GM23338 (cell line): ENCODE measurements around the gene ADAMTS14. TPM values are rescaled to one million over a fixed set of nuclear protein-coding genes. Genes with fewer than 3 reads are reported as not detected.

Experiments
- ATAC-seq: fragments of 200-7000 bp; cut with Tn5 transposase; 3 replicates; pipeline ENCODE4 v1.9.1; 2020
- DNase-seq: peaks from one replicate; pipeline ENCODE4 v3.0.0-alpha.2; 2015; ENCODE audit warnings: low spot score
- H2AFZ ChIP-seq: fragments of 200-600 bp; sonication (generic); 2 replicates; pipeline ENCODE4 v1.8.0; 2016; ENCODE audit warnings: antibody characterized with exemption, mild to moderate bottlenecking, moderate library complexity
- H3F3A ChIP-seq: fragments of 200-600 bp; sonication (generic); replicated peaks from 2 replicates; pipeline ENCODE4 v1.8.0; 2017; ENCODE audit warnings: antibody characterized with exemption, mixed run types, low read depth
- H3K27ac ChIP-seq: fragments of 200-600 bp; sonication (generic); 2 replicates; pipeline ENCODE4 v1.6.1; 2016; ENCODE audit warnings: low read depth
- H3K27me3 ChIP-seq: fragments of 200-600 bp; sonication (generic); 2 replicates; pipeline ENCODE4 v1.8.0; 2016; ENCODE audit warnings: mild to moderate bottlenecking, mixed run types, moderate library complexity; ENCODE audit not compliant: insufficient read depth
- H3K36me3 ChIP-seq: fragments of 200-600 bp; sonication (generic); 2 replicates; pipeline ENCODE4 v1.8.0; 2016; ENCODE audit warnings: mild to moderate bottlenecking; ENCODE audit not compliant: insufficient read depth
- H3K4me1 ChIP-seq: fragments of 200-600 bp; sonication (generic); 2 replicates; pipeline ENCODE4 v1.8.0; 2016; ENCODE audit warnings: mild to moderate bottlenecking, moderate library complexity; ENCODE audit not compliant: insufficient read depth
- H3K4me2 ChIP-seq: fragments of 200-600 bp; sonication (generic); 2 replicates; pipeline ENCODE4 v1.7.1; 2017; ENCODE audit warnings: mixed run types
- H3K4me3 ChIP-seq: fragments of 200-600 bp; sonication (generic); 2 replicates; pipeline ENCODE4 v1.6.1; 2016; ENCODE audit warnings: mixed run types
- H3K79me2 ChIP-seq: fragments of 200-600 bp; sonication (generic); replicated peaks from 2 replicates; pipeline ENCODE4 v1.8.0; 2017; ENCODE audit warnings: mild to moderate bottlenecking; ENCODE audit not compliant: insufficient read depth
- H3K9me2 ChIP-seq: fragments of 200-600 bp; sonication (generic); 2 replicates; pipeline ENCODE4 v1.8.0; 2017; ENCODE audit not compliant: insufficient read depth
- H4K20me1 ChIP-seq: fragments of 200-600 bp; sonication (generic); replicated peaks from 2 replicates; pipeline ENCODE4 v1.8.0; 2017; ENCODE audit warnings: mild to moderate bottlenecking; ENCODE audit not compliant: insufficient read depth
- H3K27ac Mint-ChIP-seq: 2 replicates; pipeline ENCODE4 v1.8.0; 2020; ENCODE audit warnings: inconsistent platforms, mild to moderate bottlenecking, moderate library complexity, mixed read lengths
- H3K27me3 Mint-ChIP-seq: 3 replicates; pipeline ENCODE4 v1.8.0; 2022; ENCODE audit warnings: low read depth, mild to moderate bottlenecking, moderate library complexity, mixed read lengths, inconsistent platforms; ENCODE audit not compliant: insufficient read depth, poor library complexity
- H3K36me3 Mint-ChIP-seq: 3 replicates; pipeline ENCODE4 v1.8.0; 2021; ENCODE audit warnings: low read depth, mild to moderate bottlenecking, inconsistent platforms, moderate library complexity, mixed read lengths
- H3K4me1 Mint-ChIP-seq: 3 replicates; pipeline ENCODE4 v1.8.0; 2020; ENCODE audit warnings: mild to moderate bottlenecking, inconsistent platforms, mixed read lengths
- H3K4me3 Mint-ChIP-seq: 3 replicates; pipeline ENCODE4 v1.8.0; 2021; ENCODE audit warnings: moderate library complexity, mild to moderate bottlenecking, inconsistent platforms, mixed read lengths
- H3K9me3 Mint-ChIP-seq: 3 replicates; pipeline ENCODE4 v1.8.0; 2020; ENCODE audit warnings: moderate library complexity, mild to moderate bottlenecking, inconsistent platforms, mixed read lengths
- CREB1 ChIP-seq: fragments of 250-450 bp; sonication (Bioruptor Pico); IDR thresholded peaks from 2 replicates; pipeline ENCODE4 v1.5.0; 2020; ENCODE audit warnings: low read depth, mild to moderate bottlenecking, moderate library complexity
- EZH2 ChIP-seq: fragments of 200-600 bp; sonication (generic); IDR thresholded peaks from one replicate; pipeline ENCODE4 v1.8.0; 2017; ENCODE audit warnings: antibody characterized with exemption, mild to moderate bottlenecking, low read depth; ENCODE audit not compliant: unreplicated experiment
- JUNB ChIP-seq: IDR thresholded peaks from one replicate; pipeline ENCODE4 v1.6.1; 2016; ENCODE audit warnings: antibody characterized with exemption; ENCODE audit not compliant: unreplicated experiment
- NANOG ChIP-seq: IDR thresholded peaks from 2 replicates; pipeline ENCODE4 v1.6.1; 2016; ENCODE audit warnings: antibody characterized with exemption, borderline replicate concordance
- POLR2AphosphoS5 ChIP-seq: IDR thresholded peaks from 2 replicates; pipeline ENCODE4 v1.6.1; 2016; ENCODE audit warnings: antibody characterized with exemption, low read depth
- REST ChIP-seq: IDR thresholded peaks from one replicate; pipeline ENCODE4 v1.6.1; 2018; ENCODE audit warnings: antibody characterized with exemption; ENCODE audit not compliant: unreplicated experiment
- STAT1 ChIP-seq: IDR thresholded peaks from one replicate; pipeline ENCODE4 v1.6.1; 2016; ENCODE audit warnings: antibody characterized with exemption; ENCODE audit not compliant: unreplicated experiment
- ZNF114 ChIP-seq: fragments of 250-450 bp; sonication (Bioruptor Pico); IDR thresholded peaks from 2 replicates; pipeline ENCODE4 v1.5.0; 2020; ENCODE audit warnings: mild to moderate bottlenecking, moderate library complexity
- ZNF331 ChIP-seq: fragments of 250-450 bp; sonication (Bioruptor Pico); IDR thresholded peaks from 2 replicates; pipeline ENCODE4 v1.5.0; 2020; ENCODE audit warnings: low read depth, mild to moderate bottlenecking, moderate library complexity
- polyA plus RNA-seq: library from polyadenylated mRNA; unstranded; fragments of >200 nt; fragmentation: Nextera tagmentation; extraction: Ambion mirVana; gene quantifications from 2 replicates; pipeline ENCODE4 v1.2.1, GENCODE V29; 2016
- total RNA-seq: library from RNA; depleted of rRNA; stranded (reverse); fragments of >200 nt; shearing (Covaris generic); gene quantifications from 2 replicates; pipeline ENCODE4 v1.2.3, GENCODE V29; 2014
- TF ChIP-seq, protein P1 (sequence below), 2 experiments: fragments of 200-600 bp in 1 of 2; sonication (generic) in 1 of 2; conservative IDR thresholded peaks; 2 replicates each; pipeline versions ENCODE4 v1.5.1 to v1.6.1; 2016 to 2017; ENCODE audit warnings: antibody characterized with exemption in 2 of 2, low read depth in 2 of 2, mild to moderate bottlenecking in 2 of 2, moderate library complexity in 1 of 2
- TF ChIP-seq, protein P2 (sequence below): IDR thresholded peaks from 2 replicates; pipeline ENCODE4 v1.6.1; 2016; ENCODE audit warnings: antibody characterized with exemption
- TF ChIP-seq, protein P3 (sequence below): fragments of 250-450 bp; sonication (Bioruptor Pico); IDR thresholded peaks from 2 replicates; pipeline ENCODE4 v1.5.0; 2020; ENCODE audit warnings: mild to moderate bottlenecking, moderate library complexity

Gene ADAMTS14
- total and polyA plus RNA-seq, 2 experiments from 2014 or later, result 1.9 to 2.1 TPM

- Mint-ChIP-seq H3K36me3 (peaks cover 13% of the 10 kb centered on the region; the same call in 2 of the 3 replicates), H3K4me3 (no peak overlapping the region), H3K9me3 (peaks cover 31% of the 10 kb centered on the region), H3K4me1 (peaks cover 3% of the 10 kb centered on the region; the same call in 1 of the 3 replicates), H3K27me3 (peaks cover 2% of the 10 kb centered on the region), H3K27ac (no peak overlapping the region)
- ATAC-seq (no peak), DNase-seq (no peak)
- H3K27ac ChIP-seq, result no peak overlapping the region
- H2AFZ ChIP-seq, result no peak overlapping the region
- no peak overlapping the region for H3K4me2 ChIP-seq
- no peak for TF ChIP-seq STAT1
- no peak for TF ChIP-seq CREB1 (CRISPR knock-in tag)
- no peak for TF ChIP-seq NANOG
- TF ChIP-seq ZNF114 (CRISPR knock-in tag), result no peak
- TF ChIP-seq, protein P1, sequence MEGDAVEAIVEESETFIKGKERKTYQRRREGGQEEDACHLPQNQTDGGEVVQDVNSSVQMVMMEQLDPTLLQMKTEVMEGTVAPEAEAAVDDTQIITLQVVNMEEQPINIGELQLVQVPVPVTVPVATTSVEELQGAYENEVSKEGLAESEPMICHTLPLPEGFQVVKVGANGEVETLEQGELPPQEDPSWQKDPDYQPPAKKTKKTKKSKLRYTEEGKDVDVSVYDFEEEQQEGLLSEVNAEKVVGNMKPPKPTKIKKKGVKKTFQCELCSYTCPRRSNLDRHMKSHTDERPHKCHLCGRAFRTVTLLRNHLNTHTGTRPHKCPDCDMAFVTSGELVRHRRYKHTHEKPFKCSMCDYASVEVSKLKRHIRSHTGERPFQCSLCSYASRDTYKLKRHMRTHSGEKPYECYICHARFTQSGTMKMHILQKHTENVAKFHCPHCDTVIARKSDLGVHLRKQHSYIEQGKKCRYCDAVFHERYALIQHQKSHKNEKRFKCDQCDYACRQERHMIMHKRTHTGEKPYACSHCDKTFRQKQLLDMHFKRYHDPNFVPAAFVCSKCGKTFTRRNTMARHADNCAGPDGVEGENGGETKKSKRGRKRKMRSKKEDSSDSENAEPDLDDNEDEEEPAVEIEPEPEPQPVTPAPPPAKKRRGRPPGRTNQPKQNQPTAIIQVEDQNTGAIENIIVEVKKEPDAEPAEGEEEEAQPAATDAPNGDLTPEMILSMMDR (conservative IDR thresholded peaks at IDR 0.05; ENCODE audit: low read depth in 2 of 2), result no peak
- TF ChIP-seq EZH2, result no peak
- TF ChIP-seq, protein P2, sequence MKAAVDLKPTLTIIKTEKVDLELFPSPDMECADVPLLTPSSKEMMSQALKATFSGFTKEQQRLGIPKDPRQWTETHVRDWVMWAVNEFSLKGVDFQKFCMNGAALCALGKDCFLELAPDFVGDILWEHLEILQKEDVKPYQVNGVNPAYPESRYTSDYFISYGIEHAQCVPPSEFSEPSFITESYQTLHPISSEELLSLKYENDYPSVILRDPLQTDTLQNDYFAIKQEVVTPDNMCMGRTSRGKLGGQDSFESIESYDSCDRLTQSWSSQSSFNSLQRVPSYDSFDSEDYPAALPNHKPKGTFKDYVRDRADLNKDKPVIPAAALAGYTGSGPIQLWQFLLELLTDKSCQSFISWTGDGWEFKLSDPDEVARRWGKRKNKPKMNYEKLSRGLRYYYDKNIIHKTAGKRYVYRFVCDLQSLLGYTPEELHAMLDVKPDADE, result no peak
- no peak for TF ChIP-seq POLR2AphosphoS5
- TF ChIP-seq REST, result no peak
- TF ChIP-seq, protein P3, sequence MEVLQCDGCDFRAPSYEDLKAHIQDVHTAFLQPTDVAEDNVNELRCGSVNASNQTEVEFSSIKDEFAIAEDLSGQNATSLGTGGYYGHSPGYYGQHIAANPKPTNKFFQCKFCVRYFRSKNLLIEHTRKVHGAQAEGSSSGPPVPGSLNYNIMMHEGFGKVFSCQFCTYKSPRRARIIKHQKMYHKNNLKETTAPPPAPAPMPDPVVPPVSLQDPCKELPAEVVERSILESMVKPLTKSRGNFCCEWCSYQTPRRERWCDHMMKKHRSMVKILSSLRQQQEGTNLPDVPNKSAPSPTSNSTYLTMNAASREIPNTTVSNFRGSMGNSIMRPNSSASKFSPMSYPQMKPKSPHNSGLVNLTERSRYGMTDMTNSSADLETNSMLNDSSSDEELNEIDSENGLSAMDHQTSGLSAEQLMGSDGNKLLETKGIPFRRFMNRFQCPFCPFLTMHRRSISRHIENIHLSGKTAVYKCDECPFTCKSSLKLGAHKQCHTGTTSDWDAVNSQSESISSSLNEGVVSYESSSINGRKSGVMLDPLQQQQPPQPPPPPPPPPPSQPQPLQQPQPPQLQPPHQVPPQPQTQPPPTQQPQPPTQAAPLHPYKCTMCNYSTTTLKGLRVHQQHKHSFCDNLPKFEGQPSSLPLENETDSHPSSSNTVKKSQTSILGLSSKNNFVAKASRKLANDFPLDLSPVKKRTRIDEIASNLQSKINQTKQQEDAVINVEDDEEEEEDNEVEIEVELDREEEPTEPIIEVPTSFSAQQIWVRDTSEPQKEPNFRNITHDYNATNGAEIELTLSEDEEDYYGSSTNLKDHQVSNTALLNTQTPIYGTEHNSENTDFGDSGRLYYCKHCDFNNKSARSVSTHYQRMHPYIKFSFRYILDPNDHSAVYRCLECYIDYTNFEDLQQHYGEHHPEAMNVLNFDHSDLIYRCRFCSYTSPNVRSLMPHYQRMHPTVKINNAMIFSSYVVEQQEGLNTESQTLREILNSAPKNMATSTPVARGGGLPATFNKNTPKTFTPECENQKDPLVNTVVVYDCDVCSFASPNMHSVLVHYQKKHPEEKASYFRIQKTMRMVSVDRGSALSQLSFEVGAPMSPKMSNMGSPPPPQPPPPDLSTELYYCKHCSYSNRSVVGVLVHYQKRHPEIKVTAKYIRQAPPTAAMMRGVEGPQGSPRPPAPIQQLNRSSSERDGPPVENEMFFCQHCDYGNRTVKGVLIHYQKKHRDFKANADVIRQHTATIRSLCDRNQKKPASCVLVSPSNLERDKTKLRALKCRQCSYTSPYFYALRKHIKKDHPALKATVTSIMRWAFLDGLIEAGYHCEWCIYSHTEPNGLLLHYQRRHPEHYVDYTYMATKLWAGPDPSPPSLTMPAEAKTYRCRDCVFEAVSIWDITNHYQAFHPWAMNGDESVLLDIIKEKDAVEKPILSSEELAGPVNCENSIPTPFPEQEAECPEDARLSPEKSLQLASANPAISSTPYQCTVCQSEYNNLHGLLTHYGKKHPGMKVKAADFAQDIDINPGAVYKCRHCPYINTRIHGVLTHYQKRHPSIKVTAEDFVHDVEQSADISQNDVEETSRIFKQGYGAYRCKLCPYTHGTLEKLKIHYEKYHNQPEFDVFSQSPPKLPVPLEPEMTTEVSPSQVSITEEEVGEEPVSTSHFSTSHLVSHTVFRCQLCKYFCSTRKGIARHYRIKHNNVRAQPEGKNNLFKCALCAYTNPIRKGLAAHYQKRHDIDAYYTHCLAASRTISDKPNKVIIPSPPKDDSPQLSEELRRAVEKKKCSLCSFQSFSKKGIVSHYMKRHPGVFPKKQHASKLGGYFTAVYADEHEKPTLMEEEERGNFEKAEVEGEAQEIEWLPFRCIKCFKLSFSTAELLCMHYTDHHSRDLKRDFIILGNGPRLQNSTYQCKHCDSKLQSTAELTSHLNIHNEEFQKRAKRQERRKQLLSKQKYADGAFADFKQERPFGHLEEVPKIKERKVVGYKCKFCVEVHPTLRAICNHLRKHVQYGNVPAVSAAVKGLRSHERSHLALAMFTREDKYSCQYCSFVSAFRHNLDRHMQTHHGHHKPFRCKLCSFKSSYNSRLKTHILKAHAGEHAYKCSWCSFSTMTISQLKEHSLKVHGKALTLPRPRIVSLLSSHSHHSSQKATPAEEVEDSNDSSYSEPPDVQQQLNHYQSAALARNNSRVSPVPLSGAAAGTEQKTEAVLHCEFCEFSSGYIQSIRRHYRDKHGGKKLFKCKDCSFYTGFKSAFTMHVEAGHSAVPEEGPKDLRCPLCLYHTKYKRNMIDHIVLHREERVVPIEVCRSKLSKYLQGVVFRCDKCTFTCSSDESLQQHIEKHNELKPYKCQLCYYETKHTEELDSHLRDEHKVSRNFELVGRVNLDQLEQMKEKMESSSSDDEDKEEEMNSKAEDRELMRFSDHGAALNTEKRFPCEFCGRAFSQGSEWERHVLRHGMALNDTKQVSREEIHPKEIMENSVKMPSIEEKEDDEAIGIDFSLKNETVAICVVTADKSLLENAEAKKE (CRISPR knock-in tag), result no peak
- no peak for TF ChIP-seq JUNB
- no peak for TF ChIP-seq ZNF331
- no peaks in the 10 kb centered on the region for H3K27me3 ChIP-seq
- H4K20me1 ChIP-seq, result no peaks in the 10 kb centered on the region
- no peaks in the 10 kb centered on the region for H3K79me2 ChIP-seq
- 0 out of 2 replicates have a peak, but pooled peaks cover 4% of the 10 kb centered on the region for H3K9me2 ChIP-seq
- 0 out of 2 replicates have a peak, but pooled peaks cover 3% of the 10 kb centered on the region for H3K36me3 ChIP-seq
- H3K4me3 ChIP-seq, result no peak overlapping the region
- no peaks in the 10 kb centered on the region for H3K4me1 ChIP-seq
- no peaks in the 10 kb centered on the region for H3F3A ChIP-seq
Measured at GRCh38 chr10:70656489-70656888, 15.8 kb upstream of the ADAMTS14 start.
